HEK293 (cell line): ENCODE results near the gene SLC6A13.

Experiments used
- CTCF ChIP-seq: fragments of 450-650 bp; formaldehyde crosslinking; IDR thresholded peaks from 2 replicates; pipeline ENCODE4 v1.5.1; 2016; ENCODE audit warnings: missing biosample characterization, missing genetic modification characterization
- HOXD13 ChIP-seq: sonication (generic); formaldehyde crosslinking; IDR thresholded peaks from 2 replicates; pipeline ENCODE4 v1.8.0; 2022; ENCODE audit warnings: missing genetic modification reagents, borderline replicate concordance
- KLF9 ChIP-seq: fragments of 450-650 bp; formaldehyde crosslinking; IDR thresholded peaks from 2 replicates; pipeline ENCODE4 v1.5.1; 2016; ENCODE audit warnings: missing biosample characterization, missing genetic modification characterization, low read depth
- MYNN ChIP-seq: fragments of 450-650 bp; formaldehyde crosslinking; IDR thresholded peaks from 2 replicates; pipeline ENCODE4 v1.5.1; 2016; ENCODE audit warnings: missing biosample characterization, missing genetic modification characterization, borderline replicate concordance
- OSR2 ChIP-seq: fragments of 450-650 bp; formaldehyde crosslinking; IDR thresholded peaks from 2 replicates; pipeline ENCODE4 v1.5.1; 2016; ENCODE audit warnings: missing biosample characterization, missing genetic modification characterization
- YY1 ChIP-seq: fragments of 450-650 bp; formaldehyde crosslinking; IDR thresholded peaks from 2 replicates; pipeline ENCODE4 v1.5.1; 2018; ENCODE audit warnings: missing biosample characterization, missing genetic modification characterization
- ZBTB1 ChIP-seq: fragments of 450-650 bp; formaldehyde crosslinking; IDR thresholded peaks from 2 replicates; pipeline ENCODE4 v1.5.1; 2016; ENCODE audit warnings: missing biosample characterization, missing genetic modification characterization
- ZFP37 ChIP-seq: fragments of 450-650 bp; formaldehyde crosslinking; IDR thresholded peaks from 2 replicates; pipeline ENCODE4 v1.5.1; 2016; ENCODE audit warnings: missing biosample characterization, missing genetic modification characterization
- ZNF558 ChIP-seq: fragments of 450-650 bp; formaldehyde crosslinking; IDR thresholded peaks from 2 replicates; pipeline ENCODE4 v1.5.1; 2016; ENCODE audit warnings: missing biosample characterization, missing genetic modification characterization
- ZNF596 ChIP-seq: fragments of 450-650 bp; IDR thresholded peaks from 2 replicates; pipeline ENCODE4 v1.5.0; 2018; ENCODE audit warnings: missing biosample characterization, mild to moderate bottlenecking, missing genetic modification characterization, moderate library complexity
- ZNF704 ChIP-seq: fragments of 450-650 bp; formaldehyde crosslinking; IDR thresholded peaks from 2 replicates; pipeline ENCODE4 v1.5.1; 2016; ENCODE audit warnings: missing biosample characterization, missing genetic modification characterization
- TF ChIP-seq, protein P1 (sequence below): fragments of 450-650 bp; formaldehyde crosslinking; IDR thresholded peaks from 2 replicates; pipeline ENCODE4 v1.5.1; 2017; ENCODE audit warnings: missing biosample characterization, mild to moderate bottlenecking, missing genetic modification characterization, moderate library complexity
- TF ChIP-seq, protein P2 (sequence below): fragments of 450-650 bp; formaldehyde crosslinking; IDR thresholded peaks from 2 replicates; pipeline ENCODE4 v1.5.1; 2016; ENCODE audit warnings: missing biosample characterization, missing genetic modification characterization

DNA sequence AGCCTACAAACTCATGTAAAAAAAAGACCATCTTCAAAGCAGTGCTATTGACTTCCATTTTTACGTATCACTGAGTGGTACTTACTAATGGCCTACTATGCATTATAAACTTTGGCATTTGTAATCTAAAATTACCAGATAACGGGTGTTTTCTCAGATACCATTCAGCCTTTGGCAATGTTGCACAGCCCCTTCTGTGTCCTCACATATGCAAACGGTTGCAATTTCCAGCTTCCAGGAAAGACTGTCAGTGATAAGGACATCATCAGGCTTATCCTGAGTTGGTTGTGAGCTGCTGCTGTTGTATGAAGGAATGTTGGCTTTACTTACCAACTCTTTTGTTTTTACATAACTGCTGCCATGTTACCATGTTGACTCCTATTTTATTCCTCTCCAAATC lies 1.6 kb upstream of the SLC6A13 start:
- TF ChIP-seq, protein P1, sequence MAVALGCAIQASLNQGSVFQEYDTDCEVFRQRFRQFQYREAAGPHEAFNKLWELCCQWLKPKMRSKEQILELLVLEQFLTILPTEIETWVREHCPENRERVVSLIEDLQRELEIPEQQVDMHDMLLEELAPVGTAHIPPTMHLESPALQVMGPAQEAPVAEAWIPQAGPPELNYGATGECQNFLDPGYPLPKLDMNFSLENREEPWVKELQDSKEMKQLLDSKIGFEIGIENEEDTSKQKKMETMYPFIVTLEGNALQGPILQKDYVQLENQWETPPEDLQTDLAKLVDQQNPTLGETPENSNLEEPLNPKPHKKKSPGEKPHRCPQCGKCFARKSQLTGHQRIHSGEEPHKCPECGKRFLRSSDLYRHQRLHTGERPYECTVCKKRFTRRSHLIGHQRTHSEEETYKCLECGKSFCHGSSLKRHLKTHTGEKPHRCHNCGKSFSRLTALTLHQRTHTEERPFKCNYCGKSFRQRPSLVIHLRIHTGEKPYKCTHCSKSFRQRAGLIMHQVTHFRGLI, result no peak
- TF ChIP-seq CTCF (tag by site-specific recombination), result no peak
- no peak for TF ChIP-seq YY1 (tag by site-specific recombination)
- no peak for TF ChIP-seq ZNF704 (tag by site-specific recombination)
- TF ChIP-seq OSR2, result no peak
- TF ChIP-seq KLF9 (tag by site-specific recombination), result no peak
- TF ChIP-seq ZNF558, result no peak
- TF ChIP-seq, protein P2, sequence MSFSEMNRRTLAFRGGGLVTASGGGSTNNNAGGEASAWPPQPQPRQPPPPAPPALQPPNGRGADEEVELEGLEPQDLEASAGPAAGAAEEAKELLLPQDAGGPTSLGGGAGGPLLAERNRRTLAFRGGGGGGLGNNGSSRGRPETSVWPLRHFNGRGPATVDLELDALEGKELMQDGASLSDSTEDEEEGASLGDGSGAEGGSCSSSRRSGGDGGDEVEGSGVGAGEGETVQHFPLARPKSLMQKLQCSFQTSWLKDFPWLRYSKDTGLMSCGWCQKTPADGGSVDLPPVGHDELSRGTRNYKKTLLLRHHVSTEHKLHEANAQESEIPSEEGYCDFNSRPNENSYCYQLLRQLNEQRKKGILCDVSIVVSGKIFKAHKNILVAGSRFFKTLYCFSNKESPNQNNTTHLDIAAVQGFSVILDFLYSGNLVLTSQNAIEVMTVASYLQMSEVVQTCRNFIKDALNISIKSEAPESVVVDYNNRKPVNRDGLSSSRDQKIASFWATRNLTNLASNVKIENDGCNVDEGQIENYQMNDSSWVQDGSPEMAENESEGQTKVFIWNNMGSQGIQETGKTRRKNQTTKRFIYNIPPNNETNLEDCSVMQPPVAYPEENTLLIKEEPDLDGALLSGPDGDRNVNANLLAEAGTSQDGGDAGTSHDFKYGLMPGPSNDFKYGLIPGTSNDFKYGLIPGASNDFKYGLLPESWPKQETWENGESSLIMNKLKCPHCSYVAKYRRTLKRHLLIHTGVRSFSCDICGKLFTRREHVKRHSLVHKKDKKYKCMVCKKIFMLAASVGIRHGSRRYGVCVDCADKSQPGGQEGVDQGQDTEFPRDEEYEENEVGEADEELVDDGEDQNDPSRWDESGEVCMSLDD (tag by site-specific recombination), result no peak
- TF ChIP-seq ZFP37, result no peak
- no peak for TF ChIP-seq HOXD13
- TF ChIP-seq ZBTB1 (tag by site-specific recombination), result no peak
- no peak for TF ChIP-seq MYNN (tag by site-specific recombination)
- TF ChIP-seq ZNF596 (tag by site-specific recombination), result no peak
